GM18867 (cell line): ENCODE measurements around the gene BANP.
"Not testable (repeated sequence)": the region's sequence is repeated elsewhere in the genome, so short reads cannot be mapped to it uniquely, and the experiment has no call there.

Experiments used
- ATAC-seq: cut with Tn5 transposase; IDR thresholded peaks from one replicate; pipeline ENCODE4 v1.9.1; 2021; ENCODE audit warnings: mild to moderate bottlenecking, moderate library complexity; ENCODE audit not compliant: unreplicated experiment

The BANP gene

GRCh38 chr16:87926246-87927194, 24.7 kb upstream of the BANP start:
- no peak for ATAC-seq

- no peak for ATAC-seq
Measured at GRCh38 chr16:87927195-87927562, 24.1 kb upstream of the BANP start.

DNA sequence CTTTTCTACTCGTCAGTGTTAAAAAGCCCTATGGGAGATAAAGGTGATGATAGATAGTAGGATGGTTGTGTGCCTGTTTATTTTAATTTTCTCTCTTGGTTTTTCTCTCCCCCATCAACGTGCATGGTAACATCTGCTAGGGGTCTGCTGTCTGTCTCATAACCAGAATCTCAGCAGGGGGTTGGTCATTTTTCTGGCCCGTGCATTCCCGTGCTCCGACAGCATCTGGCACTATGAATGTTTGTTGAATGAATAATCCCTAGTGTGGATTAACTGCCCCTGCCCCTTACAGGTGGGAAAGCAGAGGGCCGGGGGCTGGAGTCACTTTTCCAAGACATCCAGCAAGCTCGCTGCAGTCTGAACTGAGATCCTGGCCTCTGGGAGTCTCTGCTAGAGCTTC, 21.2 kb upstream of the BANP start:
- no peak for ATAC-seq

DNA sequence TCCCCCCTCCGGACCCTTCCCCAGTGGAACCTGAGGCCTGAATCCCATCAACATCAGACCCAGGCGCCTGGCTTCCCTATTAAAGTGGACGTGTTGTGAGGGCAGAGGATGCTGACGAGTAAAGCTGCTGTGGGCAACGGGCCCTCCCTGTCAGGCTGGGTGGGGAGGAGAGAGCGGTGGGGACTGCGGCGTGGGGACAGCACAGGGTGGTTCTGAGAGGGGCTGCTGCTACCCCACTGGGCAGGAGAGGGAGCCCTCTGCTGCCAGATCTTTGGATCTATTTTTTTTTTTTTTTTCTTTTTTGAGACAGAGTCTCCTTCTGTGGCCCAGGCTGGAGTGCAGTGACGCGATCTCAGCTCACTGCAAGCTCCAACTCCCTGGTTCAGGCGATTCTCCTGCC, 20.8 kb upstream of the BANP start:
- ATAC-seq: no peak

DNA sequence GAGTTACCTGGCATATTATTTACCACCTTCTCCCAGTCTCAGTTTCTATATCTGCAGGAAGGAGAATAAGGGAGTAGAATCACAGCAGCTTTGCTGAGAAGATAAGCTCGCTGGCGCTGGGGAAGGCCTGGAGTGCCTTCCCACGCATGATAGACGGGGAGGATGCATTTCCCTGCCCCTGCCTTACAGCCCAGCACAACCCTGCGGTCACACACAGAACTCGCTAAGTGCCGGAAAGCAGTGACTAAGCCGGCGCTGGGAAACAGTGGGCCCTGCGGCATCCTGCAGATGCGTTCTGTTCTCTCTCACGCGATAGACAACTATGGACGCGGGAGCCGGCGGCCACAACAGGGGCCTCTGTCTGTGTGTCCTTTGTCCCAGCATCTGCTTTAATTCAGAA, 19.7 kb upstream of the BANP start:
- no peak for ATAC-seq

- not testable (repeated sequence) for ATAC-seq
Measured at GRCh38 chr16:87932475-87933139, 18.6 kb upstream of the BANP start.

GRCh38 chr16:87933140-87933495, 18.1 kb upstream of the BANP start:
- ATAC-seq: no peak

GRCh38 chr16:87934752-87935425, 16.3 kb upstream of the BANP start:
- ATAC-seq: not testable (repeated sequence)

- ATAC-seq: not testable (repeated sequence)
Measured at GRCh38 chr16:87936016-87936374, 15.2 kb upstream of the BANP start.

GRCh38 chr16:87936375-87937230, 14.6 kb upstream of the BANP start, which contains the start of gene CA5A:
Gene CA5A, minus strand, starts transcription at chr16:87936529. Its CDS starts 79 bp downstream, at chr16:87936450.
- ATAC-seq: no peak

- ATAC-seq: not testable (repeated sequence)
Measured at GRCh38 chr16:87937231-87937542, 14.0 kb upstream of the BANP start.

DNA sequence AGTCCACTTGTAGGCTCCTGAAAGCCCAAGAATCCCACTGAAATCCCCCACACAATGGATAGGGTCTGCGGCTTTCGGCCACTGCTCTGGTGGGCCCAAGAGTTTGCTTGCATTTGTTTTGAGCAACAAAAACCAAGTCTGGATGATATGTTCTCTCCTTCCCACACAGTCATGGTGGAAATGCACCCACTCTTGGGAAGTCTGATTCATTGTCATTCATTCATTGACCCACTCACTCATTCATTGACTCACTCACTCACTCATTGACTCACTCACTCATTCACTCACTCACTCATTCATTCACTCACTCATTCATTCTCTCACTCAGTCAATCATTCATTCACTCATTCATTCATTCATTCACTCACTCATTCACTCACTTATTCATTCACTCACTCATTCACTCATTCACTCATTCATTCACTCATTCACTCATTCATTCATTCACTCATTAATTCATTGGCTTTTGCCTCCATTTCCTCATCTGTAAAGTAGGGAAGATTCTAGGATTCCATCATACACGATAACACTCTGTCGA, 12.8 kb upstream of the BANP start:
- ATAC-seq: no peak

- no peak for ATAC-seq
Measured at GRCh38 chr16:87939562-87940423, 11.4 kb upstream of the BANP start.

GRCh38 chr16:87942680-87943079, 8.6 kb upstream of the BANP start:
- ATAC-seq: no peak

GRCh38 chr16:87945351-87946042, 5.7 kb upstream of the BANP start:
- no peak for ATAC-seq

DNA sequence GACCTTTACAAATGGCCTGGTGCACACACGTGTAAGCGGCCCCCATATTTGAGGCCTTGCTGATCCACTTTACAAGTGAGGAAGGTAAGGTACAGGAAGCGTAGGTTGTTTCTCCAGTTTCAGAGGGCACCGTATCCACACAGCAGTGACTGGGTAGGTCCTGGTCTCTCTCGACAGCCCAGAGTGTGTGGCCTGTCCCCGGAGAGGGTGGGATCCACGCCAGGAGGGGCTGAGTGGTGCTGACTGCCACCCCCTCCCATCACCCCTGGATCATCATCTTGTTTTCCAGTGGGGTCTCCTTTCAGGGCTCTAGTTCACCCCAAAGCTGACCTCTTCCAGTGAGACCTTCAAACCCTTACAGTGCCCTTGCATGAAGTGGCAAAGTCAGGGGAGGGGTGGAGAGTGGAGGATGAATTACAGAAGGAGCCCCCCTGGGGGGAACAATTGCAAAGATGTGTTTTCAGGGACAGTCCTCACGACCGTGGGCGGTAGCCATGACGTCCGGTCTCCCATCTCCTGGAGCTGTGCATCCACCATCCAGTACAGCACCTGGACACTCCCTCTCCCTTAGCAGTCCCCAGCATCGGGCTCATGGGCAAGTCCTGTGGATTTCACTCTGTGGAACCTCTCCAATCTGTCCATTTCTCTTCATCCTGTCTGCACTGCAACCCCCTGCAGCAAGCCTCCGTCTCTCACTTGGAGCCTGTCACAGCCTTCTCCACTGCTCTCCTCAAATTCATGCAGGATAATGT, 4.5 kb upstream of the BANP start:
- ATAC-seq: no peak

DNA sequence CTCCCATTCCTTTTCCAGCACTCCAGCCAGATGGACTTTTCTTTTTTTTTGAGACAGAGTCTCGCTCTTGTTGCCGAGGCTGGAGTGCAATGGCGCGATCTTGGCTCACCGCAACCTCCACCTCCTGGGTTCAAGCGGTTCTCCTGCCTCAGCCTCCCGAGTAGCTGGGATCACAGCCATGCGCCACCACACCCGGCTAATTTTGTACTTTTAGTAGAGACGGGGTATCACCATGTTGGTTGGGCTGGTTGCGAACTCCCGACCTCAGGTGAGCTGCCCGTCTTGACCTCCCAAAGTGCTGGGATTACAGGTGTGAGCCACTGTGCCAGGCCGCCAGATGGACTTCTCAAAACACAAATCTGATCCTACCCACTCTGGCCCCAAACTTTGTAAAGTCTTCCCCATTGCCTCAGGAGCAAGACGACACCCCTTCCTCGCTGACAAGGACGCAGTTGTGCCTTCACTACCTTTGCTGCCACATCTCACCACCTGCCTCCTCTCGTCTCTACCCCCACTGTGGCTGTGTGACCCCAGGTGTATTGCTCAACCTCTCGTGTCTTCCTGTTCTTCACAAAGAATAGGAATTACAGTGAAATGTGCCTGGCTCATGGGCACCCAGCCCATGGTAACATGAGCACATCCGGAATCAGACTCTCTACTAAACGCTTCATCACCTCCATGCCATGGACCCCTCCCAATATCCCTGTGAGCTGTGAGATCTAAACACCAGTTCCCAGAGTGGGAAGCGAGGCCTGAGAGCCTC, 3.7 kb upstream of the BANP start:
- ATAC-seq: no peak

DNA sequence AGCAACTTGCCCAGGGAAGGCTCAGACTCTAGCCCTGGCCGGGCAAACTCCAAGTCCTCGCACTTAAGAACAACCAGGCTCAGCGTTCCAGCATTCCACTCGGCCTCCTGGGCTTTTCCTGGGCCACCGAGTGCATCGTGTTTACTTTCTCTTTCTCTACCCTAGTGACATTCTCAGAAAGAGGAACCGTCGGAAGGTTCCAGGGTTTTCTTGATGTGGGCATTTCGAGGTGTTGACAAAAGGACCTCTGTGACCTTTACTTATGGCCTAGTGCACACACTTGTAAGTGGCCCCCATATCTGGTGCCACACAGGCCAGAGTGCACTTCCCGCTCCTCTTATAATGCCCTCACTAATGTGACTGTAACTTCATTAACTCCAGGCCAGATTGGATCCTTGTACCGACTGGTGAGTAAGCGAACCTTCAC, 3.1 kb upstream of the BANP start:
- ATAC-seq: no peak
